GM11168 (cell line): Measurements from ENCODE around the gene IFNAR1.

Source experiments
- in situ Hi-C: fragments of 300-500 bp; cut with MboI; formaldehyde crosslinking; loops from one replicate; pipeline ENCODE4 v1.12.0; 2022; ENCODE audit warnings: low sequenced_read_pairs; ENCODE audit not compliant: unreplicated experiment

IFNAR1 gene

GRCh38 chr21:33324291-33325221 is at the start of gene IFNAR1:
IFNAR1 (plus strand) TSS chr21:33324970; CDS start chr21:33325056, 86 bp downstream.
- in situ Hi-C loops = no loop called here

- in situ Hi-C loops = no loop called here
Observed at GRCh38 chr21:33278721-33279120, 46.0 kb upstream of the IFNAR1 start.

GRCh38 chr21:33279330-33279820 is 45.4 kb upstream of the IFNAR1 start:
- in situ Hi-C loops = no loop called here

DNA sequence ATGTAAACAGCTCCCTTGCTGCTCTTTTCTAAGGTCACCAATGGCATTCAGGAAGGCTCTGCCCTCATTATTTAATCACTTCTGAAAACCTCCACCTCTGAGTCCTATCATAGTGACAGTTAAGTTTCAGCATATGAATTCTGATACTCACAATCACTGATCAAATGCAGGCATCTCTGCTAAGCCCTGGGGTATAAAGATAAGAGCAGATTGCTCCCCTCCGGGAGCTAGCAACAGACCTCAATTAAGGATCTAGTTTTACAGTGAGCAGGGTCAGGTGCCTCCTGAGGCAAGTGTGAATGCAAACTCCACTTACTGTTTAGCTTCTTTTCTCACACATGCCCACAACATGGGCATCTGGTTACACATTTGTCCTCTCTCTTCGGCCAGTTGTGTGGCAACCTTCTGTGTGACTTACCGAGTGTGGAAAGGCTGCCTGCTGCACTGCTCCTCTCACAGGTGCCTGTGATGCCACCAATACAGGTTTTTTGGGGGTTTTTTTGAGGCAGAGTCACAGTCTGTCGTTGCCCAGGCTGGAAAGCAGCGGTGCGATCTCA is 43.6 kb upstream of the IFNAR1 start:
- in situ Hi-C loops = no loop called here

DNA sequence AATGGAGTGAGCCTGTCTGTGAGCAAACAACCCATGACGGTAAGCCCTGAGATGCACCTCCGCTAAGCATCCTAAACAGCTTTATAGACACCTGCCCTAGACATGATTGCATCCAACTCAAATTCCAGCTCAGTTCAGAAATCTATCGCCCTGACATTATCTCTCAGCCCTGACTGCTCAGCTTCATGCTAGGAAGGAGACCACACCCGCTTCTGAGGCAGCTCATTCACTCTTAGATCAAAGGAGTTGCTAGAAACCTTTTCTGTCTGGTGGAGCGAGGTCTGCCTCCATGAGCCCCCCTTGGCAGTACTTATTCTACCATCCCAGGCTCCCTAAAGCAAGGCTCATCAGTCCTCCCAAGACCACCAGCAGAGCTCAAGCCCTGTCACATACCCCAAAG is 41.6 kb upstream of the IFNAR1 start:
- in situ Hi-C loops = no loop called here

GRCh38 chr21:33286076-33286475 is 38.7 kb upstream of the IFNAR1 start:
- in situ Hi-C loops = no loop called here

GRCh38 chr21:33286600-33287456 is 37.9 kb upstream of the IFNAR1 start:
- in situ Hi-C loops = no loop called here

- in situ Hi-C loops = no loop called here
Observed at GRCh38 chr21:33289199-33289819, 35.5 kb upstream of the IFNAR1 start.

GRCh38 chr21:33290441-33290840 is 34.3 kb upstream of the IFNAR1 start:
- in situ Hi-C loops = no loop called here

- in situ Hi-C loops = no loop called here
Observed at GRCh38 chr21:33291686-33292085, 33.1 kb upstream of the IFNAR1 start.

GRCh38 chr21:33292724-33293123 is 32.0 kb upstream of the IFNAR1 start:
- in situ Hi-C loops = no loop called here

- in situ Hi-C loops = no loop called here
Observed at GRCh38 chr21:33293136-33293535, 31.6 kb upstream of the IFNAR1 start.

DNA sequence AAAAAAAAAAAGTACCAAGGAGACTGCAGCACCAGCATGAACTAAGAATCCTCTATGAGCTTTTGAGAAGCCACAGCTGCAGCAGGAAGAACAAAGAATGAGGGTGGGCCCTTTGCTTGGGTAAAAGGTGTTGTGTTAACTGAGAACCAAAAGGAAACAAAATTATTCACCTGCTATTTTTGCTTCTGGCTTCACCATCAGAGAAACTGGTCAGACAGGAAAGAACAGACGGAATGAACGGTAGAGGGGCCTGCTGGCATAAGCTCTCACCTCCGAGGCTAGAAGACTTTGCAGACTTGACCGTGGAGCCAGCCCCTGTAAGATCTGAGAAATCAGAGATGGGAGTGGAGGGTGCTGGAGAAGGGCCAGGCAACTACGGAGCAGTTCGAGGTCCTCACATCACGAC is 31.0 kb upstream of the IFNAR1 start:
- in situ Hi-C loops = no loop called here

DNA sequence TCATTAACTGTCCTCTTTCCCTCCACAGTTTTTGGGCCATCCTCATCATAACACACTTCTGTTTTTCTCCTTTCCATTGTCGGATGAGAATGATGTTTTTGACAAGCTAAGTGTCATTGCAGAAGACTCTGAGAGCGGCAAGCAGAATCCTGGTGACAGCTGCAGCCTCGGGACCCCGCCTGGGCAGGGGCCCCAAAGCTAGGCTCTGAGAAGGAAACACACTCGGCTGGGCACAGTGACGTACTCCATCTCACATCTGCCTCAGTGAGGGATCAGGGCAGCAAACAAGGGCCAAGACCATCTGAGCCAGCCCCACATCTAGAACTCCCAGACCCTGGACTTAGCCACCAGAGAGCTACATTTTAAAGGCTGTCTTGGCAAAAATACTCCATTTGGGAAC is 28.6 kb upstream of the IFNAR1 start:
- in situ Hi-C loops = no loop called here

DNA sequence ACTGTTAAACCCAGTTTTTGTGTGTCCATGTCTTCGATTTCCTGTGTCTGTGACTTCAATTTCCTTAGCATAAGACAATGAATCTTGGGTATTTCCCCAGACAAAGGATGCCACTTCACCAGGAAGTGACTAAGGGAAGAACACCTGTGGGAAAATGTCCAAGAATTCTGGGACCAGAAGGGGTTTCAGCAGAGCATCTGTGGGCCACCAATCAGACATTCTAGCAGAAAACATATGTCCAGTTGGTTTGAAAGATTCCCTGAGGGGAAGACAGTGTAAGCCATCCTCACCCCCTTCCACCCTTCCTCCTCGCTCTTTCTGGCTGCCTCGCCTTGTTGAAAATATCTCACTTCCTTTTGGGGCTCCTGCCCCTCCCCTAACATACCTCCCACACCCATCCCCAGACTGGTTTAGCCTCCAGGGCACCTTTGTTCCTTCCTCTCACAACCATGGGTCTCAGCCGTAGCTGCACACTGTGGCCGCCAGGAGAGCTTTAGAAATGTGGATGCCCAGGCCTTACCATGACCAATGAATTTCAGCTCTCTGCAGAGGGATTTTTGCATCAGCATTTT is 25.5 kb upstream of the IFNAR1 start:
- in situ Hi-C loops = no loop called here

DNA sequence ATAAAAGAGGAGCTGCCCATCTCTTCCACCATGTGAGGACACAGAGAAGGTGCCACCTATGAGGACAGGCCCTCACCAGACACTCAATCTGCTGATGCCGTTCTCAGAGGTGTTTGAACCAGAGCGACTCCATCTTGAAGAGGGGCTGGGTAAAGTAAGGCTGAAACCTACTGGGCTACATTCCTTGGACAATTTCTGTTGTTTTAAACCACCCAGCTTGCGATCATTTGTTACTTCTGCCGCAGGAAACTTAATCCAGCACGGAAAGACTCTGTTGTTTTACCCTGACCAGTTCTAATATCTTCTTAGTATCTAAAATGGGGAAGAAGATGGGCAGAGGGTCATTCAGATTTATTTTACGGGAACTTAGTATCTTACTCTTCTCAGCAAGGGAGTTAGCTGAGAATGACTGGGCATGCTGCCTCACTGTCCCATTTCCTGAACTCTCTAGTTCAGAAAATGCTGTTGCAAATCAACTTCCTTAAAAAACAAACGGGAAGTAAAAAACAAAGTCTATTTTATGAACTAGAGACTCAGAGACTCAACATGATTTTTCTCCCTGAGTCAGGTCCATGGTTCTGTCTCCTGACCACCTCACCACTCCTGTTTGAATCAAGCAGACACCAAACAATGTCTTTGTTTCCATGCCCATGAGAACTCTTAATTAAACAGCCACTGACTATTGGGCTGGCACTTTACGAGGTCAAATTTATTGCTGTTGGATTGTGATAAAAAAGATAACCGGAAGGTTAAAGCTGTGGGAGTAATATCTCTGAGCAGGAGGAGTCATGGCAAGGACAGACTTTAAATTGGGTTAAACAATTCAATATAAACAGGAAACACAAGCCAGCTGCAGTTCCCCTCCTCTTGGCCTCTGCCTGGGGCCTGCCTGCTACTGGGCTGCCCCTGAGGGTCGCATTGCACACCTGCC is 23.8 kb upstream of the IFNAR1 start:
- in situ Hi-C loops = no loop called here

- in situ Hi-C loops = no loop called here
Observed at GRCh38 chr21:33301632-33302002, 23.2 kb upstream of the IFNAR1 start.

DNA sequence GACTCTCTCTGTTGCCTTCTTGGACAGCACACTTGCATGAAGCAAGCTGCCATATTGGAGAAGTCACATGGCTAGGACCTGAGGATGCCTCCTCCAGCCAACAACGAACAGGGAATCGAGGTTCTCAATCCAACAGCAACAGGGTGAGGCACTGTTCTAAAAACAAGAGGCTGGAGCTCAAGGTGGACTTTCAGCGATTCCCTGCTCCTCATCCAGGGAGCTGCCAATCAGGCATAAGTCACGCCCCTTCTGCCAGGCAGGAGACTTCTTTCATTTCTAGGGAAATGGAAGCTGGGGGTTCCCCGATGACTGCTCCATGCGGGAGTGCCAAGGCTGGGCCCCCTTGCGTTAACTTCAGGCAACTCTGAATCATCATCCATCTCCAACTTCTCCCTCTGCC is 22.7 kb upstream of the IFNAR1 start:
- in situ Hi-C loops = no loop called here

- in situ Hi-C loops = no loop called here
Observed at GRCh38 chr21:33302796-33303195, 22.0 kb upstream of the IFNAR1 start.
